Measurements from ENCODE around the gene RAB15. TPM values are rescaled to one million over a fixed set of nuclear protein-coding genes. Genes with fewer than 3 reads are reported as not detected.

Gene RAB15
- total RNA-seq, 1 donor from 2014 or later = 6.5 TPM

- no peak for DNase-seq (ENCODE audit: low read depth in 2 of 2)
These were observed 18.2 kb upstream of the RAB15 start for GRCh38 chr14:64990296-64990695.

GRCh38 chr14:64987438-64987767 is 15.3 kb upstream of the RAB15 start:
- no peak for DNase-seq (ENCODE audit: low read depth in 2 of 2)

DNA sequence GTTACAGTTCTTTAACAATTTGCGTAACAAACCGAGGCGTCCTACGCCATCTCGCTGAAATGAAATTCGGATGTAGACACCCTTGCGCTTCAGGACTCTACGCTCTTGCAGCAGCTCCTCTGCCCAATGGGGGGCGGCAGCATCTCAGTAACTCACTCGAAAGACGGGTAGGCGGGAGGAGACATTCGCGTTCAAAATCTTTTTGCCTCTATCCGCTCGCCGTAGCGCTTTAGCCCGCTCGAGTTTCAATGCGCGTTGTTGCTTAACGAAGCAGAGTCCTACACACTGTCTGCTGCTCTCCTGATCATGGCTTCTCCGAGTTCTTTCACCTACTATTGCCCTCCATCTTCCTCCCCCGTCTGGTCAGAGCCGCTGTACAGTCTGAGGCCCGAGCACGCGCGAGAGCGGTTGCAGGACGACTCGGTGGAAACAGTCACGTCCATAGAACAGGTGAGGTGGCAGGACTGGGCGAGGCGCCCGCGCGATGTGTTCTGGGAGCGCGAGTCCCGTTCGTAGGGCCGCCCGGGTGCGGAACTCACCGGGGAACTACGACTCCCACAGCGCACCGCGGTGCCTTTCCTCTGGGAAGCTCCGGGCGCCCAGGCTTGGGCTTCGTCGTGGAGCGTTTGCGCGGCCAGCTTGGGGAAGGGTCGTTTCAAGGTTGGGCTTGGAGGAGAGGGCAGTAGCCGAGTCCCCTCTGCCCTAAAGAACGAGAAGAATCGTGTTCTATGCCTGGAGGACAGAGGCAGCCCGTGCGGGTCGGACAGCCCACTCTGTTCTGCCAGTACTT is 14.7 kb upstream of the RAB15 start, which contains the start of gene FNTB:
TSS of gene FNTB (plus strand) at position 248 of the 790 bp plus-strand sequence. CDS start at position 307, 59 bp downstream.
- DNase-seq (ENCODE audit: low read depth in 2 of 2) = peak; percentile 97 to 98

- DNase-seq (ENCODE audit: low read depth in 2 of 2) = peak; percentile 69 to 74
These were observed 11.5 kb upstream of the RAB15 start for GRCh38 chr14:64983439-64984310.

DNA sequence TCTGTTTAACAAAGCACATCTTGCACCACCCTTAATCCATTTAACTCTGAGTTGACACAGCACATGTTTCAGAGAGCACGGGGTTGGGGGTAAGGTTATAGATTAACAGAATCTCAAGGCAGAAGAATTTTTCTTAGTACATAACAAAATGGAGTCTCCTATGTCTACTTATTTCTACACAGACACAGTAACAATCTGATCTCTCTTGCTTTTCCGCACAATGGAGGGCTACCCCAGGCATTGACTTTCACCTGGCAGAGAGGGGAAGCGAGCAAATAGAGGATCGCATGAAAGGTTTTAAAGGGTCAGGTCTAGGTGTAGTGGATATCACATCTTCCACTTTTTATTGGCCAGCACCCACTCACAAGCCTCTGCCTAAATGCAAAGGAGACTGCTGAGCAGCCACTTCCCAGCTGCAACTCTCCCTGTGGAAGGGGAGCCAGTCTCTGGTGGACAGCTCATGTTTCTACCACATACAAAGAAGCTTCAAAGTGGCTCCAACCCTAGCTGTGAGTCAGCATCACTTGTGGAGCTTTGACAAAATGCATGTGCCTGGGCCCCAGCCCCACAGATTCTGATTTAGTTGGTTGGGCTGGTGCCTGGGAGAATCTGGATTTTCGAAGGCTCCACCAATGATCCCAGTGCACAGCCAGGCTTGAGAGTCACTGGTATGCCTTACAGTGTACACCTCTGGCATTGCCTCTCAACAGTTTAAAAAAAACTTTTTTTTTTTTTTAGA is 7.4 kb upstream of the RAB15 start:
- DNase-seq (ENCODE audit: low read depth in 2 of 2) = no peak

DNA sequence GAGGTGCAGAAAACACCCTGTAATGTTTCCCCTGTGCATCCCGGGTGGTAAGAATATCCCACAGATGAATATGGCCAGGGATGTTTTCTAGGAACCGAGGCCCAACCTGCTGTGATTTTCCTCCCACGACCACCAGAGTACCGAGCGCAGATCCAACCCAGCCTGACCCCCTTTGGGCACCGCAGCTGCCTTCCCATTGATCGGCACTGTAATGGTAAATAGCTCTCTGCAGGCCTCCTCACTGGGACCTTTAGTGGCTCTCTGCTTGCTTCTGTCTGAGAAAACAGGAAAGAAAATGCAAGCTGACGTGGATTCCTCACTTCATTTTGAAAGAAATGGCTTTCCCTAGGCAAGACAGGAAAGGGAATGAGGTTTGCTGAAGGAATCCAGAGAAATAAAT is 2.4 kb upstream of the RAB15 start:
- no peak for DNase-seq (ENCODE audit: low read depth in 2 of 2)

- no peak for DNase-seq (ENCODE audit: low read depth in 2 of 2)
These were observed 1.7 kb upstream of the RAB15 start for GRCh38 chr14:64973826-64974225.

DNA sequence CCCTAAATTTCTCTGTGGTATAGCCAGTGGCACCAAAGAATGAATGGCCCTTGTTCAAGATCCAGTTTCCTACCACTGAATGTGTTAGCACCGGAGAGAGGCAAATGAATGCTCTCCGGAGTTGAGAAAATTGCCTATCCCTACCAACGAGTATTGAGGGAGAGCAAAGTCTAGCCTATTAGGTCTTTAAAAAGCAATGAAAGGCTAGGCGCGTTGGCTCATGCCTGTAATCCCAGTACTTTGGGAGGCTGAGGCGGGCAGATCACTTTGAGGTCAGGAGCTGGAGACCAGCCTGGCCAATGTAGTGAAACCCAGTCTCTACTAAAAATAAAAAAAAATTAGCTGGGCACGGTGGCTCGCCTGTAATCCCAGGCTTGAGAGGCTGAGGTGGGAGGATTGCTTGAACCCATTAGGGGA is 898 bp upstream of the RAB15 start:
- no peak for DNase-seq (ENCODE audit: low read depth in 2 of 2)

GRCh38 chr14:64971491-64971942 is 619 bp downstream of the RAB15 start:
- DNase-seq (ENCODE audit: low read depth in 2 of 2) = no peak

- DNase-seq (ENCODE audit: low read depth in 2 of 2) = no peak
These were observed 1.2 kb downstream of the RAB15 start for GRCh38 chr14:64970776-64971477.

DNA sequence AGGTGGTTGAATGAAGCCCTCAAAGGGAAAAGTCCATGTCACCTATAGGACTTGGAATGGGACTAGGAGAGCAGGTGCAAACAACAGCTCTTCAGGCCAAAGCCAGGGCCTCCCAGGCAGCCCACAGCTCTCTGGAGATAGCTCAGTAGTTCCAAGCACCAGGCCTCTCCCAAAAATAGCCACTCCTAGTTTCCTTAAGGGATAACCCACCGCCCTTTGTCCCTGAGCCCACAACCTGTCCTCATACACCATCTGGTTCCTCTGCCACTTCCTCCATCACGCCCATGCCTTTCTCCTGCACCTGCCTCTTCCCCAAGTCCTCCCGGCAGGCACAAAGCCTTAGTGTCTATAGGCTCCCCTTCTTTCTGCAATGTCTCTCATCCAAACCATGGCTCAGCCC is 2.1 kb downstream of the RAB15 start:
- no peak for DNase-seq (ENCODE audit: low read depth in 2 of 2)

DNA sequence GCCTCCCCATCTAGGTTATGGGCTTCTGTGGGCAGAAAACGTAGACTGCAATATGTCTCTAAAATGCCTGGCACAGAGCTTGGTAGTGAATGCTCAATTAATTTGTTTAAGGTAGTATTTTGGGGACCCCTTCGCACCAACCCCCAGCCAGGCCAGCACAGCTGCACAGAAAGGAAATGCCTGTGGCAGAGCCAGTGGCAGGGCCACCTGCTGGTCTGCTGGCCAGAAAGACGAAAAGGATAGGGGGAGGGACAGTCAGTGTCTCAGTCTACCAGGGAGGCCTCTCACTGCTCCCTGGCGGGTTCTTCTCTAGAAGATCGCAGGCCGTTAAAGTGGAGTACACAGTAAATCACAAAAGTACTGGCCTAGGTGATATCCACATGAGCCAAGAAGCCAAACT is 3.5 kb downstream of the RAB15 start:
- DNase-seq (ENCODE audit: low read depth in 2 of 2) = no peak

GRCh38 chr14:64968167-64968566 is 4.0 kb downstream of the RAB15 start:
- no peak for DNase-seq (ENCODE audit: low read depth in 2 of 2)

GRCh38 chr14:64966976-64967375 is 5.2 kb downstream of the RAB15 start:
- DNase-seq (ENCODE audit: low read depth in 2 of 2) = no peak

GRCh38 chr14:64965356-64966000 is 6.7 kb downstream of the RAB15 start:
- peak; percentile 36 to 44 for DNase-seq (ENCODE audit: low read depth in 2 of 2)

DNA sequence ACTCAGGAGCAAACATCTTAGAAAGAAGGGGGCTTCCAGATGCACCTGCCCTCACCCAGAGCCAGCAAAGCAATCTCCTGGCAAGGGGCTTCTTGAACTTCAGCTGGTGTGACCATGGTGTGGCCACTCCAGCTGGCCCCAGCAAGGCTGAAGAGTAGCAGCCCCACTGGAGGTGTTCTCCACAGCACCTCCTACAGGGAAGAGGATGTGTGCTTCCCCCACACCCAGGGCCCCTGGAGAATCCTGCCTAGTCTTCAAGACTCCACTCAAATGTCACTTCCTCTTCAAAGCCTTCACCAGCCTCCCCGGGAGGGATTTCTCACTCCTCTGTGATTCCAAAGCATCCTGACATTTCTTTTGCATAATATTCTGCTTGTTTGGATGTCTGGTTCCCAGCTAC is 8.5 kb downstream of the RAB15 start:
- no peak for DNase-seq (ENCODE audit: low read depth in 2 of 2)

- no peak for DNase-seq (ENCODE audit: low read depth in 2 of 2)
These were observed 11.3 kb downstream of the RAB15 start for GRCh38 chr14:64960762-64961276.

DNA sequence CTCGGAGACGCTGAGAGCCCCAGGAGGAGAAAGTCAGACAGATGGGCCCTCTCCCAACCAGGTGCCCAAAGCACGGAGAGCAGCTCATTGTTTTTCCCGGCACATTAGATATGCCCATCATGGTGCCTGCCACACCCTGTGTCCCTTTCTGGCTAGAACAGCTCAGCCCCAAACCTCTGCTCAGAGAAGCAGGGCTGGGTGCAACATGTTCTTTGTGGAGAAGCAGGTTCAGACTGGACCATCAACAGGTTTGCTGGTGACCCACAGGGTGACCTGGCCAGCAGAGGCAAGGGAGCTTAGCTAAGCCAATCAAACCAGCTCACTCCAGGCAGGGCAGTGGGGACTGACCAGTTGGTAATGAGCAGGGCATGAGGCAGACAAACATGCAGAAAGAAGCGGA is 13.4 kb downstream of the RAB15 start:
- DNase-seq (ENCODE audit: low read depth in 2 of 2) = no peak

DNA sequence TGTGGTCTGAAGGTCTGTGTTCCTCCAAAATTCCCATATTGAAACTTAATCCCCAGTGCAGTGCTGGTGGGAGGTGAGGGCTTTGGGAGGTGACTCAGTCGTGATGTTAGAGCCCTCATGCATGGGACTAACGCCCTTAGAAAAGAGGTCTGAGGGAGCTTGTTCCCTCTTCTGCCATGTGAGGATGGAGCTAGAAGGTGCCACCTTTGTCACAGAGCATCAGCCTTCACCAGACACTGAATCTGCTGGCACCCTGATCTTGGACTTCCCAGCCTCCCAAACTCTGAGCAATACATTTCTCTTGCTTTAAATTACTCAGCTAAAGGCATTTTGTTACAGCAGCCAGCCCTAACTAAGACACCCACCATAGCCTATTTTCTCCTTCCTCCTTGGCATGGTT is 13.9 kb downstream of the RAB15 start:
- DNase-seq (ENCODE audit: low read depth in 2 of 2) = no peak

GRCh38 chr14:64956697-64957406 is 15.3 kb downstream of the RAB15 start:
- DNase-seq (ENCODE audit: low read depth in 2 of 2) = no peak
